ENCODE data around the gene POLE3.

DNA sequence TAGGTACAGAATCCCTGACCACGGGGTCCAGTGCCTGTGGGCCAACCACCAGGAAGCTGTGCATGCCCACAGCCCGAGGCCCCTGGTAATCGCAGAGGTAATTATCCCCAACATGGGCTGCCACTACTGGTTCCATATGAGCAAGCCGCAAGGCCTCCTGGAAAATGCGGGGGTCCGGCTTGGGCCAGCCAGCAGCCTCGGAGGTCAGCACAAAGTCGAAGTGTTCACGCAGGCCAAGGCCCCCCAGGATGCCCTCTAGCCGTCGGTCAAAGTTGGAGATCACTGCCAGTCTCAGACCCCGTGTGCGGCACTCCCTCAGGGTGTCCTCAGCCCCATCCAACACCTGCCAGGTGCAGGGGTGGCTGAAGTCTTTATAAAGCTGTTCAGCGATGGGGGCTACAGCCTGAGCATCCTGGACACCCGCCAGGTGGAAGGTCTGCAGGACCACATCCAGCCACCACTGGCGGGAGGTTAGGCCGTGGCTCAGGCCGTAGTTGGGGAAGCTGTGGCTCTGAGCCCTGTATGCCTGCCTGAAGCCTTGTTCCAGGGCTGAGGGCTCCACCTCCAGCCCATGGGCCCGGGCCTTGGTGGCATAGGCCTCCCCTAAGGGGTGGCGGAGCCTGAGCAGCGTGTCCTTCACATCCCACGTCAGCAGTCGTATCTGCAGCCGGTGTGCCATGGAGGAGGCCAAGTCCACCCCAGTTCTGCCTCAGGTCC, 36.6 kb downstream of the POLE3 start:
- TF ChIP-seq, protein P1, sequence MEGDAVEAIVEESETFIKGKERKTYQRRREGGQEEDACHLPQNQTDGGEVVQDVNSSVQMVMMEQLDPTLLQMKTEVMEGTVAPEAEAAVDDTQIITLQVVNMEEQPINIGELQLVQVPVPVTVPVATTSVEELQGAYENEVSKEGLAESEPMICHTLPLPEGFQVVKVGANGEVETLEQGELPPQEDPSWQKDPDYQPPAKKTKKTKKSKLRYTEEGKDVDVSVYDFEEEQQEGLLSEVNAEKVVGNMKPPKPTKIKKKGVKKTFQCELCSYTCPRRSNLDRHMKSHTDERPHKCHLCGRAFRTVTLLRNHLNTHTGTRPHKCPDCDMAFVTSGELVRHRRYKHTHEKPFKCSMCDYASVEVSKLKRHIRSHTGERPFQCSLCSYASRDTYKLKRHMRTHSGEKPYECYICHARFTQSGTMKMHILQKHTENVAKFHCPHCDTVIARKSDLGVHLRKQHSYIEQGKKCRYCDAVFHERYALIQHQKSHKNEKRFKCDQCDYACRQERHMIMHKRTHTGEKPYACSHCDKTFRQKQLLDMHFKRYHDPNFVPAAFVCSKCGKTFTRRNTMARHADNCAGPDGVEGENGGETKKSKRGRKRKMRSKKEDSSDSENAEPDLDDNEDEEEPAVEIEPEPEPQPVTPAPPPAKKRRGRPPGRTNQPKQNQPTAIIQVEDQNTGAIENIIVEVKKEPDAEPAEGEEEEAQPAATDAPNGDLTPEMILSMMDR (IDR thresholded peaks at IDR 0.05): no peak
- no peak for TF ChIP-seq POLR2AphosphoS5 (IDR thresholded peaks at IDR 0.05)
